HG03442 (cell line): ENCODE measurements around the gene SRGAP3.

Source experiments
- ATAC-seq: cut with Tn5 transposase; IDR thresholded peaks from one replicate; pipeline ENCODE4 v1.9.1; 2021; ENCODE audit warnings: mild to moderate bottlenecking, moderate library complexity; ENCODE audit not compliant: unreplicated experiment

SRGAP3 gene

DNA sequence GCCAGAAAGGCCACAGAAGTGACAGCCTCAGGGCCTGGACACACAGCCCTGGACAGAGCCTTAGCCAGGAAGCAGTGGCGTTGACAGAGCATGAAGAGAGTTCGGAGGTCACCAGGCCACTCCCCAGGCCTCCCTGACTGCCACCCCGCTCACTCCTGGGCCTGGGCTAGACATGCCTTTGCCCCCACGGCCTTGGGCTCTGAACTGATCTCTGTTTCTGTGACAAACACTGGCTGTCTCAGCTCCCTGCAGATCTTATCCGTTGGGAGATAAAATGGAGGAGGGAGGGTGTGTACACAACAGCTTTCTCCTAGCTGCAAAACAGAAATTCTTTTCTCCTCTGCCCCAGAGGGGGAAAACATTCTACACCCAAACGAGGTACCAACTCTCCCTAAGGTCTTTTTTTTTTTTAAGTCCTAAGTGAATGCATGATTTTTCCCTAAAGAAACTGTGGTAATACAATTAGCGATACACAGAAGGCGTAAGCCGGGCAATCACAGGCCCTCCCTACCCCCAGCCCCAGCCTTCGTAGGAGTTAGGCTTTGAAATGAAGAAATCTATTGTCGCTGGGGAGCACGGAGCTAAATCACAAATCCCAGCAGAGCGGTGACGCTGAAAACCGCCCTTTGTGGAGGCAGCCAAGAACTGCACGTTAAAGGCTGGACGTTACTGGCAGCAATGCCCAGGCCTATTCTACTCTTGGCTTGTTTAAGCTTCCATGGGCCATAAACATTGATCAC lies 45.0 kb downstream of the SRGAP3 start:
- ATAC-seq: no peak

DNA sequence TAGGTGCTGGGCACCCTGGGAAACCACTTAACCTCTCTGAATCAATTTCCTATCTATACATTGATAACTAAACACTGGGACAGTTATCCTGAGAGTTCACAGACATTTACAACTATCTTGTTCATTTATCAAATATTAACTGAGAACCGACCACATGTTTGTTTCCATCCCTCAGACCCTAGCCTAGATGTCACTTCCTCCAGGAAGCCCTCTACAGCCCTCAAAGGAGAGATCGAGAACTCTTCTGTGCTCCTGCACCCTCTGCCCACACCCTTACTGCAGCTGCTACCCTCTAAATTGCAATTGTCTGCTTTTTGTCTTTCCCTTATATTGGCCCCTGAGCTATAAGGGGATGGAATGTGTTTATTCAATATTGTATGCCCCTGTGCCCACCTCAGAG lies 46.1 kb downstream of the SRGAP3 start:
- no peak for ATAC-seq

DNA sequence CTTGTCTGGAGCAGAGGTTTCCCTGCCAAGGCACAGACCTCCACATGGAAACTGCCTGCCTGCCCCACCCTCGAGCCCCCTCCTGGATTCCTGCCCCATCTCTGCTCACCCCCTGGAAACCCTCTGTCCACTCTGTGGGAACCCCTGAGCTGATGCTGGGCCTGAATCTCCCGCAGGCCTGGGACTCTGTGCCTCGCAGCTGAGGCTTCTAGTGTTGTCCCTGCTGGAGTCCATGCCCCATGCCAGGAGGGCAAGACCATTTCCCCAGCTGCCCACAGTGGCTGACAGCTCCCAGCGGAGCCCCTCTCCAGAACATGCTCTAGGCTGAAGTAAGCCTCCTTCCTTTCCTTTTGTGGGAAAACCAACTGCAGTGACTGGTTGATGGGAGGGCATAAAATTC lies 46.9 kb downstream of the SRGAP3 start:
- ATAC-seq: no peak

DNA sequence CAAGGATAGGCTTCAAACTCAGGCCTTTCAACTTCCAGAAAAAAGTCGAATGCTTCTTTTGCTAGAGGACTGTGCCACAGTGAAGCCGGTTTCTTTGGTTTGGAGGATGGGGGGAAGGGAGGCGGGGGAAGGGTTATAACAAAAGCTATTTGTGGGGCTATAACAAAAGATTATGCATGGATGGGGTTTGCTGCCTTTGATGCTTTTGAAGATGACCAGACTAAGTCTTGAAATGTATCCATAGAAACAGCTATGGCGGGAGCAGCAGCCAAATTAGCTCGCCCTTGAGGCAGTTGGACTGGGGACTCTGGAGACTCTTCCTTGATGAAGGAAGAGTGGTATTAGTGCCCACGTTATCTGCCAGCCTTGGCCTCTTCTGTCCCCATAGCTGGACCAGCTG lies 47.5 kb downstream of the SRGAP3 start:
- no peak for ATAC-seq

DNA sequence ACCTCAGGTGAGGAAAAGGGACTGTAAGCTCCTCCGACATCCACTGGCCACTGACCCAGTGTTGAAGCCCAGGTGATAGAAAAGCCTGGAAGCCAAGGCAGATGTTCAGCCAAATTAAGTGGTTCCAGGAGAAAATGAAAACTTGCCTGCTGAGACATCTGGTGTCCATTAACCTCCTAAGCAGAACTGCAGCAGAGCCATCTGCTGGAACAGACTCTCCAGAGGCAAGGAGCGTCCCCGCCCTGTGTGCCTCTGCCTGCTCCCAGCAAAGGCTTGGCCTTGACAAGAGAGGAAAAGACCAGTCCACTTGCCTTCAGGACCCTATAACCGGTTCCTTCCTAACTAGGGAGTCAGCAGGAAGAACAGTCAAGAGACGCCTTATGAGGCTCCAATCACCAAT lies 48.2 kb downstream of the SRGAP3 start:
- ATAC-seq: no peak

DNA sequence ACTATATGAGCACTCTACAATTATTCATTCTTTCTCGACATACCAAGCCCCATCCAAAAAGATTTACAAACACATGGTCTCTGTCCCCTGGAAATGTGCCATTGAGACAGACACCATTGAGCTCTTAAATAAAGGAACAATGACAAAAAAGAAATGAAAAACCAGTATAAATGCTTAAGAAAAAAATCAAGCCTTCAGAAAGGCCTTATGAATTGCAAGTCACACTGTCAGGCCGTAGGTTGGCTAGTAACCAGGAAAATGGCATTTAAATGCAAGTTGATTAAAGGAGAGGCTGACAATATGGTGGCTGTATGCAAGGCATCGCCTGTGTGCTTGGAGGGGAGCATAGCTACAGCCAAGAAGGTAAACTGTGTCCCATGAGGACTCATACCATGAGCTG lies 49.7 kb downstream of the SRGAP3 start:
- no peak for ATAC-seq

DNA sequence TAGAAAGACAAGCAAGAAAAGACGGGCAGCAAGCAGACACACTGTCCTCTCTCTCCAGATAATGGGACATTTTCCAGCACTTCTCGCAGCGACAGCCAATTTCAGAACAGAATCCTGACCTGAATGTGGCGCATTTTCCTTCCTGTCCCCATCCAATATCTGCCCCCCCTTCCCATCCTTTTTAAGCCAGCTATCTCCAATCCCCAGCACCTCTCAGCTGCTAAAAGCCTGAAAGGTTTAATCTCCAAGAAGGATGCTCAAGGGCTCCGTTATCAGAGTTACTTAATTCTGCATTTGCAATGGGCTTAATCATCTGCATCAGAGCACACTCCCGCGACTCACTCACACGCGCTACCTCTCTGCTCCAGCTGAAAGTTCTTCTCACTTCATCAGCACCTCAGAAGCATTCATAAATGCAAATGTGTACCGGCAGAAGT lies 50.5 kb downstream of the SRGAP3 start:
- ATAC-seq: no peak

DNA sequence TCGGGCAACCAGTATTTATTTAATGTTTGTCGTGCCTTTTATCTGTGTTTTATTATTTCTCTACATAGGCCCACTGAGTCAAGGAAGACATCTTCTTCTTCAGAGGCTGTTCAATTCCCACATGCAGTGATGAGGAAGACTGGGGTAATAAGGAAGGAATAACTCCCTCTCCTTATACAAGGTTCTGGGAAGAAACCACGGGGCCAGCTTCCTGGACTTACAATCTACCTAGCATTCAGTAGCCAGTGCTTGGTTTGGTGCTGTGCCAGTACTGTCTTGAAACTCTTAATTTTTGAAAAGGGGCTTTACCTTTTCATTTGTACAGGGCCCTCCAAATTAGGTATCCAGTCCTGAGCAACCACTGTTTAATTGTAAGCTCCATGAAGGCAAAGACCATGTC lies 51.2 kb downstream of the SRGAP3 start:
- ATAC-seq: no peak

DNA sequence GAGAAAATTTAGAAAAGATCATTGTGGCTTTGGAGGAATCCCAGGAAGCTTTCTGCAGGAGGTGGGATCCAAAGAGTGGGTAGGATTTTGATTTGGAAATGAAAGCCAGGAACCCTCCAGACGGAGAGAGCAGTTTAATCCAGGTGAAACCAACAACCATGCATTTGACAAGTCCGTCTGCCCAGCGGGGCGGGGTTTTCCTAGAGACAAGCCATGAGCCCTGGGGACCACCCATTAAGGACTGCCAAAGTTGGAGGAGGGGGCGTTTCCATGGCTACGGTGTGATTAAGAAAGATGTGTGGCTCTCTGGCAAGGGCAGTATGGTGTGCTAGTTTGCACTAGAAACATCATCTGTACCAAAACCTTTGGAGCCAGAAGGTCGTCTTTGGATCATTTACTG lies 53.4 kb downstream of the SRGAP3 start:
- ATAC-seq: no peak

DNA sequence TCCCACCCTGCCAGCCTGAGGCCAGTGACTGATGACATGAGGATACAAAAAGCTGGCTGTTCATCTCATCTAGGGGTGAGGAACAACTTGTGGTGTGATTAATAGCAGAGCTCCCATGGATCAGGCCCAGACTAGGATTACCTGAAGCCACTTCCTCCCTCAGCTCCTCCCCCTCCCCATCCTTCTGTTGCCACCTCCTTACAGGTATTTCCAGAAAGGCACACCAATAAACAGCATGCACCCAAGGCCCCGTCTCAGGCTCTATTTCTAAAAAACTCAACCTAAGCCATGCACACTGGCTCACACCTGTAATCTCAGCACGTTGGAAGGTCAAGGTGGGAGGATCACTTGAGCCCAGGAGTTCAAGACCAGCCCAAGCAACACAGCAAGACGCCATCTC lies 54.1 kb downstream of the SRGAP3 start:
- no peak for ATAC-seq

DNA sequence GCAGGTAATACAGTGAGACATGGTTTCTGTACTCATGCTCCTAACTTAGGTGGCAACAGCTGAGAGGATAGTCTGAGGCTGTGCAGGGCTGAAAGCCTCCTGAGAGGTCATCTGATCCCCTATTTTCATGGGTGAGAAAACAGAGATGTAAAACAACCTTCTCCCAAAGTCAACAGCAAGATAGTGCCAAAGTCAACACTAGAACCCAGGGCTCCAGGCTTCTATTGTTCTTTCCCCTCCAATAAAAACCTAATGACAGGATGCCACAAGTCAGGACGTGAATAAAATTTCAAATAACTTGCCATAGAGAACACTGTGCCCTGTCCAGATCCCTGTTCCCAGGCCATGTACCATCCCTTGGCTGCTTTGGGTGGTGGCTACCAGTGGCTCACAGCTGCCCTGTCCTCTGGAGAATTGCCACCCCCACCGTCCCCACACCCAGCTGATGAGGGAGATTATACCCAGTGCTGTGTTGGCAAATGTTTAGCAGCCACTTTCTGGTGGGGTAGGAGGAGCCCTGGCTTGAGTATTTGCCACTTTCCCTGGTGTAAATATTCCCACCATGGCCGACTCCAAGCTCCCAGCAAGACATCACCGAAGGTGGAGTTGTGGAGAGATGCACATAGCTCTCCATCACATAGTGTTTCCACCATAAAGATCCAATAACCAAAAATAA lies 54.8 kb downstream of the SRGAP3 start:
- no peak for ATAC-seq

DNA sequence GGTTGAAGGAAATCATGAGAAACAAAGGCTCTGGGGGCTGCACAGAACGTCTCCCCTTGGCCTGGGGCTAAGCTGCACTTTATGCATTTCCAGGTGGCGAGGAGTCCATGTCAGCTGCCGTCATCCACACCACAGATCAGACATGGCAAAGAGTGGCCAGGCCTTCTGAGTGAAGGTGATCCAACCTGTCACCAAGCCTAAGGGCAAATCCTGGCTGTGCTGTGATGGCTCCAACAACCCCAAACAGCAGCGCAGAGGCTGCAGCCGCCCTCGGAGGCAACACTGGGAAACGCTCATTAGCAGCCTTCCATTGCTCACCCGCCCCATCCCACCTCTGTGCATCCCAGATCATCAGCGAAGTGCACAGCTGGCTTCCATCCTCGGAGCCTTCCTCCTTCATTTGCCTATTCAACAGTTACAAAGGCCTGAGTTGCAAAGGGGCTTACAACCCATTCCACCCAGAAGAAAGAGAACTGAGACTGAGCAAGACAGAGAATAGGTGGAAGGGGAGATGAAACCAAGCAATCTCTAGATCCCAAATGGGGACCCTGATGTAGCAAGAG lies 55.7 kb downstream of the SRGAP3 start:
- no peak for ATAC-seq

DNA sequence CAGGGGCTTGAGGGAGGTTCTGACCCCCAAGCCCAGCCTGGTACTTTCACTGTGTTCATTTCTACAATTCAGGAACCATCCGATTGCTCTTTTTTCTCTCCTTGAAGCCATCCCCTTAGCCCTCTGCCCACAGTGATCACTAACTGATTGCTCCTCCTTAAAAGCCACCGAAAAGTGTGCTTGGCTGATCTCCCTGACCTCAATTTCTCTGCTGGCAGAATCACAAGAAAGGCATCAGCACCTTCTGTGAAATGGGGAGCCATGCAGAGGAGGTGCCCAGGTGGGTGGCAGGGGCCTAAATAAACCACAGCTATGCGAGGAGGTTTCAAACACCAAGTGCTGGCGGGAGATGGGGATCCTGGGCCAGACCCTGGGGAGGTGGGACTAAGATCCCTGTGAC lies 56.2 kb downstream of the SRGAP3 start:
- ATAC-seq: no peak

DNA sequence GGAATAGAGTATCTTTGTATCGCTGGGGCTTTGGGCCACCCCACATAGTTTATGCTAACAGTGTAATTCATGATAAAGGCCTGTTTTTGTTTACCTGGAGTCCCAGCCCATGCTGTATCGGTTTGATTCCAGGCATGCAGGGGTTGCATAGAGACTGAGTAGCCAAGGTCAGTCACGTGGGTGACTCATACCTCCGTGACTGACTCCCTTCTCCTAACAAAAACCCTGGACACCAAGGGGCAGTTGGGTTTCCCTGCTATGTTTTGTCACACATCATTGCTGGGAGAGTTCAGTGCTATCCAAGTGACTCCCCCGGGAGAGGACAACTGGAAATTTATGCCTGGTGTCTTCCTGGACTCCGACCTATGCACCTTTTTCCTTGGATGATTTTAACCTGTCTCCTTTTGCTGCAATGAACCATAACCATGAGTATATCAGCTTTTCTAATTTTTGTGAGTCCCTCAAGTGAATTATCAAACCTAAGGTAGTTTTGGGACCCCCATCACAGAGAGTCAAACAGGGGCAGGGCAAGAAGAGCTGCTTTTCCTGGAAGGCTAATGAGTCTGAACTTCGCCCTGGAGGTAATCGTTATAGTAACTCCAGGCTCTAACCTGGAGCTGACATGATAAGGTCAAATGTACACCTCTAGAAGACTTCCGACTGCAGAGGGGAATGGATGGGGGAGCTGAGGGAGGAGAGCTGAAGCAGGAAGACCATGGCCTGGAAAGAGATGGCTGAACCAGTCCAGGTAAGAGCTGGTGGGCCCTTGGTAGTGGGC lies 57.0 kb downstream of the SRGAP3 start:
- no peak for ATAC-seq

DNA sequence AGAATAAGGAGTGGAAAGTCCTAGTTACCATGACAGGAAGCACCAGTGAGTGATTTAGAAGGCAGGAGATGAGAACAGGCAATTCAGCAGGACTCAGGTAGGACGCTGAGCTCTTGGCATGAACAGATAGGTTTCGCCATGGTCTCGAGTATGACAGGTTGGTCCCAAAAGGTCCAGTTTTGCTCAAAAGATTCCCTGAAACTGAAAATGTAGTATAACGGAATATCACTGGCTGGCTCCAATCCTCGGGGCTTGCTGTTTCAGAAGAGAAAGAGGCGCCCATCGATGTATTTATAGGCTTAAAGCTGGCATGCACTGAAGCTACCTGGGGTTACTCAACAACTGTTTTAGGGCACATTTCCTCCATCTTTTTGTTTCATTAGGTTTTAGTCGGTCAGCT lies 59.2 kb downstream of the SRGAP3 start:
- ATAC-seq: no peak

DNA sequence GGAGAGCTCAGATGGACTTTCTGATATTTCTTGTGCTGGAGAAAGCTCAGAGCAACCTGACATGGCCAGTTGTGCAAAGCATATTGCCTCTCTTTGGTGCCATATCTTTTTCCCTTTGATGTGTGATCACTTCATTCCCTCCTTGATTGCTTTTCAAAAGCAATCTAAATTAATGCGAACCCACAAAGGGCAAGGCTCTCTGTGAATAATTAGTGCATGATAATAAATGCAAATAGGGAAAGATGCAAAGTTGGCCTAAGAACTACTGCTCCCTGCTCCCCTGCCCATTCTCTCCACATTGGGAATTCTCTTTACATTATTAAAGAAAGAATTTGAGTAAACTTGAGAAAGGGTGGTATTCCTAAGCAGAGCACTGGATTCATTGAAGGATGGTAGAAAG lies 60.9 kb downstream of the SRGAP3 start:
- ATAC-seq: no peak

DNA sequence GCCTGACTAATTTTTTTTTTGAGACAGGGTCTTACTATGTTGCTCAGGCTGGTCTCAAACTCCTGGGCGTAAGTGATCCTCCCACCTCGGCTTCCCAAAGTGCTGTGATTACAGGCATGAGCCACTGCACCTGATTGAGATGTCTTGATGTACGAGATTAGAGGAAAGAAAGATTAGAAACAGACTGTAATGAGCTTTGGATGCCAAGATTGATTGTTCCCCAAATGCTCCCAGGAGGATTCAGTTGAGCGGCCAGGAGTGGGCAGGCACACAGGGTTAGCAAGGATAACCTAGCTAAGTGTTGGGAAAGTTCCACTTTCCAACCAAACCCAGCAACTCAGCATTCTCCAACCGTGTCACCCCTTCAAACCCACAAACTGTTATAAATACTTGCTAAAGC lies 63.7 kb downstream of the SRGAP3 start:
- no peak for ATAC-seq

DNA sequence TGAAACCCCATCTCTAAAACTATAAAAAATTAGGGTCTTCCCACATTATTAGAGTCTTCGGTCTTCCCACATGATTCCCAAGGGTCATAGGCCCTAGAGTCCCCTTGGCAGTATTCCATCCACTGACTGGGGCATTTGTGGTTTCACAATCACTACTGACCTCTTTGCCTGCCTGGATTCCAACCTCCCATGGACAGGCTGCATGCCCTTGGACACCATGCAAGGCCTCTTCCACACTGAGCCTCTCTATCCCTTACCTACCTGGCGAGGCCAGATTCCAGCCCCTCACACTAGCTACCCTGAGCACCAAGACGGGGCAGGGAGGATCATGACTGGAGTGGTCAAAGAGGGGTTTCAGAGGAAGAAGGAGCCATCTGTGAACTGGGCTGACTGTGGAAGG lies 64.4 kb downstream of the SRGAP3 start:
- no peak for ATAC-seq

DNA sequence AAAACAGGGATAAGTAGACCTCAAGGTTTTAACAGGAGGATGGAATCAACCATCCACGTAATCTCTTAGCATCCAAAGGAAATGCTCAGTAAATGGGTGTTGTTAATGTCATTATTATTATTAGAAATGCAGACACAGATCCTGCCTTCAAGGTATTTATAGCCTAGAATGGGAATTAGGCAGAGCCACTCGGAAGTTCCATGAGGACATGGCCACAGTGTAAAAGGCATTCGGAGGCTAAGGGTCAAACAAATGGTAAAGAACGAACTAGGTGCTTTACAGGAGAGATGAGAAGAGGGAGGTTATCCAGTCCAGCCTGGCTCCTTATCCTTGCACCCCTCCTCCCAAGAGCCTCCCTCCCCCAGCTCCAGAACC lies 65.0 kb downstream of the SRGAP3 start:
- ATAC-seq: no peak

DNA sequence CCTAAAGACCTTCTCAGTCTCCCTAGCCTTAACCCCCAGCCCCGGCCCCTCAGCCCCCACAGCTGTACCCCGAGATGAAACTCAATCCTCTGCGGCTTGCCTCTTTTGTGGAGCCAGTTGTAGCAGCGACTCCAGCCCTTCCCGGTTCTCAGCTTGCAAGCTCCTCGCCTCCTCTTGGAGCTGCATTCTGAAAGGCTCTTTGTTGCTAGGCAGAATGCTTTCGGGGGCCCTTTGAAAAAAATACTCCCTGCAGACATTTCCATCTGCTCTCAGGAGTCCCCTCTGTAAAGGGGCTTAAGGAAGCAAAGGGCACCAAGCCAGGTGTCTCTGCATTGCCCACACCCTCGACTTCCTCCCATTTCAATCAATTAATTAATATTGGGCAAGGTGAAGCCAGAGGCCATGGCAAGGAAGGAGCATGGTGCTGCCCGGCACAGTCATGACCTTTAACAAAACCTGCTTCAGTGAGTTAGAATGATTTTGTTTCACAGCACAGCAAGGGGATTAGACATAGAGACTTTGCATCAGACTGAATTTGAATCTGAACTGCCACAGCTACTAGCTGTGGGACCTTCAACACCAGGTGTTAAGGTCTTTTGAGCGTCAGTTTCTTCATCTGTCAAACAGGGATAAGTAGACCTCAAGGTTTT lies 65.5 kb downstream of the SRGAP3 start:
- ATAC-seq: no peak

DNA sequence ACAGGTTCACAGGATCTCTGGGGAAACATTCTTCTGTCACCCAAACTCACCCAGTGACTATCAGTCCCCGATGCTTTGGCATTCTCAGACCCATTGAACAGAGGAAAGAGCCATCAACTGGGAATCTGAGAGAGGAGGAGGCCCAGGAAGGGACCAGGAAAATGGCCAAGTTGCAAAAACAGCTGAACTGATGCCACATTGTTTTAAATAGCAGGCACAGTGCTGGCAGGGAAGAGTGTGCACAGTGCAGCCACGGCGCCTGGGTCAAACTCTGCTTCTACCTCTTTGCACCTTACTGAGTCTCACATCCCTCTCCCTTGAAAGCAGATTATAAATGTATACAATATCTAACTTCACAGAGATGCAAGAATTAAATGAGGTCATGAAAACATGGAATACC lies 66.4 kb downstream of the SRGAP3 start:
- ATAC-seq: no peak
